HepG2 (cell line): ENCODE results near the gene LGALS4. TPM values are rescaled to one million over a fixed set of nuclear protein-coding genes. Genes with fewer than 3 reads are reported as not detected.
A peak's percentile ranks its signal among the peaks of the same experiment; 100 is the strongest.

ENCODE experiments used
- AHR ChIP-seq: IDR thresholded peaks from 2 replicates; pipeline ENCODE4 v1.6.1; 2018; ENCODE audit warnings: missing genetic modification reagents, missing compliant biosample characterization
- CENPBD1 ChIP-seq: sonication (generic); formaldehyde crosslinking; IDR thresholded peaks from 2 replicates; pipeline ENCODE4 v1.8.0; 2022; ENCODE audit warnings: missing genetic modification reagents, low read depth, mild to moderate bottlenecking, borderline replicate concordance
- FOSL2 ChIP-seq: sonication (generic); formaldehyde crosslinking; IDR thresholded peaks from 2 replicates; pipeline ENCODE4 v1.4.0; 2020; ENCODE audit warnings: missing genetic modification reagents
- FOXP4 ChIP-seq: sonication (generic); formaldehyde crosslinking; IDR thresholded peaks from 2 replicates; pipeline ENCODE4 v1.4.0; 2020; ENCODE audit warnings: missing genetic modification reagents
- GATAD2A ChIP-seq: IDR thresholded peaks from 2 replicates; pipeline ENCODE4 v1.6.1; 2016
- KAT7 ChIP-seq: IDR thresholded peaks from 2 replicates; pipeline ENCODE4 v1.6.1; 2018; ENCODE audit warnings: borderline replicate concordance, missing compliant biosample characterization
- KLF15 ChIP-seq: sonication (generic); formaldehyde crosslinking; IDR thresholded peaks from 2 replicates; pipeline ENCODE4 v1.8.1; 2023; ENCODE audit warnings: borderline replicate concordance, mild to moderate bottlenecking, inconsistent platforms, missing genetic modification reagents, mixed read lengths
- NCOA2 ChIP-seq: sonication (generic); formaldehyde crosslinking; IDR thresholded peaks from 2 replicates; pipeline ENCODE4 v1.8.0; 2022; ENCODE audit warnings: inconsistent platforms
- NR3C1 ChIP-seq: sonication (generic); formaldehyde crosslinking; IDR thresholded peaks from 2 replicates; pipeline ENCODE4 v1.4.0; 2020; ENCODE audit warnings: missing genetic modification reagents
- POLR2A ChIP-seq, 2 experiments: IDR thresholded peaks; 2 replicates each; pipeline ENCODE4 v1.6.1; 2011; ENCODE audit warnings: low read depth in 2 of 2, low read length in 2 of 2, mild to moderate bottlenecking in 1 of 2, moderate library complexity in 1 of 2; ENCODE audit not compliant: insufficient read depth in 1 of 2
- RCOR2 ChIP-seq: IDR thresholded peaks from 2 replicates; pipeline ENCODE4 v1.6.1; 2016; ENCODE audit warnings: missing biosample characterization, missing genetic modification reagents
- RFX5 ChIP-seq: IDR thresholded peaks from 2 replicates; pipeline ENCODE4 v1.6.1; 2011; ENCODE audit warnings: low read depth, low read length, improper control_type of control experiment
- SNAPC2 ChIP-seq: sonication (generic); formaldehyde crosslinking; IDR thresholded peaks from 2 replicates; pipeline ENCODE4 v1.8.1; 2022; ENCODE audit warnings: mild to moderate bottlenecking, missing genetic modification reagents
- SOX6 ChIP-seq, 2 experiments: fragments of 450-650 bp in 1 of 2; sonication (generic) in 1 of 2; formaldehyde crosslinking in 1 of 2; IDR thresholded peaks; 2 replicates each; pipeline versions ENCODE4 v1.4.0 to v1.6.1; 2017 to 2020; ENCODE audit warnings: antibody characterized with exemption in 1 of 2, mild to moderate bottlenecking in 1 of 2, missing genetic modification reagents in 1 of 2
- SP140L ChIP-seq: sonication (generic); formaldehyde crosslinking; IDR thresholded peaks from 2 replicates; pipeline ENCODE4 v1.4.0; 2020; ENCODE audit warnings: missing genetic modification reagents, borderline replicate concordance
- SP5 ChIP-seq: IDR thresholded peaks from 2 replicates; pipeline ENCODE4 v1.6.1; 2016; ENCODE audit warnings: low read depth, borderline replicate concordance
- SRF ChIP-seq: IDR thresholded peaks from 2 replicates; pipeline ENCODE4 v1.6.1; 2011; ENCODE audit warnings: mild to moderate bottlenecking, low read depth, low read length, moderate library complexity
- THAP11 ChIP-seq: IDR thresholded peaks from 2 replicates; pipeline ENCODE4 v1.6.1; 2016; ENCODE audit warnings: missing biosample characterization, missing genetic modification reagents
- ZBTB21 ChIP-seq: sonication (generic); formaldehyde crosslinking; IDR thresholded peaks from 2 replicates; pipeline ENCODE4 v1.4.0; 2020; ENCODE audit warnings: missing genetic modification reagents
- ZNF280D ChIP-seq: sonication (generic); formaldehyde crosslinking; IDR thresholded peaks from 2 replicates; pipeline ENCODE4 v1.5.1; 2020; ENCODE audit warnings: mild to moderate bottlenecking, missing genetic modification reagents
- ZNF451 ChIP-seq: sonication (generic); formaldehyde crosslinking; IDR thresholded peaks from 2 replicates; pipeline ENCODE4 v1.5.0; 2020; ENCODE audit warnings: mild to moderate bottlenecking, missing genetic modification reagents
- ZNF530 ChIP-seq: sonication (generic); formaldehyde crosslinking; IDR thresholded peaks from 2 replicates; pipeline ENCODE4 v1.5.0; 2020; ENCODE audit warnings: low read depth, mild to moderate bottlenecking, missing genetic modification reagents
- ZNF572 ChIP-seq: sonication (generic); formaldehyde crosslinking; IDR thresholded peaks from 2 replicates; pipeline ENCODE4 v1.5.1; 2020; ENCODE audit warnings: mild to moderate bottlenecking, missing genetic modification reagents
- ZNF629 ChIP-seq: sonication (generic); formaldehyde crosslinking; conservative IDR thresholded peaks from 2 replicates; pipeline ENCODE4 v1.5.0; 2020; ENCODE audit warnings: missing genetic modification reagents
- ZNF720 ChIP-seq: sonication (generic); formaldehyde crosslinking; IDR thresholded peaks from 2 replicates; pipeline ENCODE4 v1.4.0; 2020; ENCODE audit warnings: missing genetic modification reagents
- ZNF772 ChIP-seq: sonication (generic); formaldehyde crosslinking; IDR thresholded peaks from 2 replicates; pipeline ENCODE4 v1.5.0; 2020; ENCODE audit warnings: mild to moderate bottlenecking, missing genetic modification reagents
- ZNF816 ChIP-seq: sonication (generic); formaldehyde crosslinking; IDR thresholded peaks from 2 replicates; pipeline ENCODE4 v1.8.0; 2022; ENCODE audit warnings: missing genetic modification reagents, mild to moderate bottlenecking, borderline replicate concordance
- ZSCAN22 ChIP-seq: sonication (generic); formaldehyde crosslinking; IDR thresholded peaks from 2 replicates; pipeline ENCODE4 v1.4.0; 2020; ENCODE audit warnings: mild to moderate bottlenecking, missing genetic modification reagents
- ZSCAN25 ChIP-seq: sonication (generic); formaldehyde crosslinking; IDR thresholded peaks from 2 replicates; pipeline ENCODE4 v1.8.0; 2022; ENCODE audit warnings: mild to moderate bottlenecking, missing genetic modification reagents
- ZSCAN29 ChIP-seq: sonication (generic); formaldehyde crosslinking; conservative IDR thresholded peaks from 2 replicates; pipeline ENCODE4 v1.4.0; 2020; ENCODE audit warnings: mild to moderate bottlenecking, missing genetic modification reagents
- polyA plus RNA-seq, 8 experiments: library from polyadenylated mRNA; depleted of rRNA in 3 of 8; stranded (reverse) in 7 of 8; unstranded in 1 of 8; fragments of >200 nt; fragmentation: Illumina TruSeq in 4 of 8; extraction: Trizol in 4 of 8; gene quantifications; 2 replicates each; pipeline versions ENCODE4 v1.2.1 to v1.2.3, GENCODE V29; 2011 to 2016; ENCODE audit warnings: low read depth in 4 of 8, missing spikeins in 1 of 8, mixed read lengths in 1 of 8; ENCODE audit not compliant: insufficient read depth in 1 of 8
- total RNA-seq, 5 experiments: library from RNA; depleted of rRNA; stranded (reverse); fragments of >200 nt; fragmentation: Illumina TruSeq; extraction: Trizol; gene quantifications; 2 replicates each; pipeline ENCODE4 v1.2.3, GENCODE V29; 2016; ENCODE audit warnings: low read depth in 1 of 5

The LGALS4 gene
- total and polyA plus RNA-seq, 2 of the 13 experiments (the other 11 are each of a cell fraction or from before 2014, with no cell fraction given) = 0.24 to 0.71 TPM

- TF ChIP-seq FOSL2 (CRISPR knock-in tag) = peak; percentile 96
- TF ChIP-seq ZNF629 = no peak
- no peak for TF ChIP-seq ZNF530 (CRISPR knock-in tag)
- no peak for TF ChIP-seq POLR2A (IDR thresholded peaks at IDR 0.05; ENCODE audit: insufficient read depth in 1 of 2, low read depth in 2 of 2, low read length in 2 of 2)
- 0 out of 2 replicates have a peak, but pooled peaks have one; percentile 18 for TF ChIP-seq THAP11 (CRISPR knock-in tag)
- no peak for TF ChIP-seq ZNF772
- no peak for TF ChIP-seq SRF
- TF ChIP-seq GATAD2A (CRISPR knock-in tag) = peak; percentile 49
- TF ChIP-seq ZNF451 (CRISPR knock-in tag) = no peak
- no peak for TF ChIP-seq ZSCAN25
- TF ChIP-seq RFX5 = no peak
- no peak for TF ChIP-seq ZNF816 (CRISPR knock-in tag)
- TF ChIP-seq FOXP4 (CRISPR knock-in tag) = 0 out of 2 replicates have a peak, but pooled peaks have one; percentile 14
- no peak for TF ChIP-seq ZNF720 (CRISPR knock-in tag)
- TF ChIP-seq CENPBD1 = no peak
- no peak for TF ChIP-seq ZNF572 (CRISPR knock-in tag)
- TF ChIP-seq ZNF280D = no peak
- TF ChIP-seq NR3C1 = no peak
- TF ChIP-seq RCOR2 = 0 out of 2 replicates have a peak, but pooled peaks have one; percentile 20
- TF ChIP-seq NCOA2 = peak; percentile 32; the same call in 1 of the 2 replicates
- TF ChIP-seq SP140L (CRISPR knock-in tag) = no peak
- no peak for TF ChIP-seq SP5 (CRISPR knock-in tag)
- no peak for TF ChIP-seq KAT7 (CRISPR knock-in tag)
- no peak for TF ChIP-seq ZBTB21 (CRISPR knock-in tag)
- TF ChIP-seq AHR (CRISPR knock-in tag) = no peak
- TF ChIP-seq SNAPC2 (CRISPR knock-in tag) = no peak
- TF ChIP-seq SOX6 (IDR thresholded peaks at IDR 0.05) = no peak
- peak; percentile 45 for TF ChIP-seq SOX6 (CRISPR knock-in tag; IDR thresholded peaks at IDR 0.05)
- TF ChIP-seq ZSCAN29 (CRISPR knock-in tag) = no peak
- no peak for TF ChIP-seq ZSCAN22 (CRISPR knock-in tag)
- TF ChIP-seq KLF15 (CRISPR knock-in tag) = no peak
Observed at GRCh38 chr19:38784224-38784623, 28.5 kb downstream of the LGALS4 start (continued).
